OCI-LY7 (cell line): ENCODE measurements around the gene ATAD1. TPM values are rescaled to one million over a fixed set of nuclear protein-coding genes. Genes with fewer than 3 reads are reported as not detected.

ENCODE experiments used
- BruUV-seq: library from RNA; stranded (reverse); fragments of 400-500 nt; replicated peaks from 2 replicates; lab custom pipeline; 2021; lab: Mats Ljungman, UMichigan
- CTCF ChIA-PET: fragments of 300-600 bp; sonication (Branson Sonifier 250); formaldehyde crosslinking; loops from one replicate; lab custom pipeline; 2022; ENCODE audit warnings: antibody characterized with exemption; ENCODE audit not compliant: unreplicated experiment; lab: Charles Lee
- POLR2A ChIA-PET: fragments of 300-600 bp; sonication (Branson Sonifier 250); formaldehyde crosslinking; loops from one replicate; lab custom pipeline; 2022; ENCODE audit warnings: antibody characterized with exemption; lab: Charles Lee
- DNase-seq: peaks from one replicate; pipeline ENCODE4 v3.0.0-alpha.2; 2015; ENCODE audit warnings: low spot score
- H2AFZ ChIP-seq: fragments of 200-600 bp; sonication (generic), shearing (Covaris generic); 2 replicates; pipeline ENCODE4 v1.6.1; 2014; ENCODE audit warnings: mild to moderate bottlenecking, antibody characterized with exemption, low read length, moderate library complexity
- H3K27ac ChIP-seq: fragments of 200-600 bp; sonication (generic); 2 replicates; pipeline ENCODE4 v1.5.1; 2014; ENCODE audit warnings: mixed run types, low read depth, mild to moderate bottlenecking, moderate library complexity, low read length, inconsistent platforms; ENCODE audit not compliant: poor library complexity, severe bottlenecking
- H3K36me3 ChIP-seq: fragments of 200-600 bp; sonication (generic); 2 replicates; pipeline ENCODE4 v1.6.1; 2014; ENCODE audit warnings: mild to moderate bottlenecking, antibody characterized with exemption, low read length, moderate library complexity, mixed read lengths; ENCODE audit not compliant: insufficient read depth
- H3K4me1 ChIP-seq: fragments of 200-600 bp; sonication (generic); 2 replicates; pipeline ENCODE4 v1.5.1; 2014; ENCODE audit warnings: mild to moderate bottlenecking, low read length; ENCODE audit not compliant: insufficient read depth, poor library complexity, severe bottlenecking
- H3K4me2 ChIP-seq: fragments of 200-600 bp; sonication (generic); 2 replicates; pipeline ENCODE4 v1.6.1; 2014; ENCODE audit warnings: mild to moderate bottlenecking, low read length
- H3K4me3 ChIP-seq: fragments of 200-600 bp; sonication (generic); 2 replicates; pipeline ENCODE4 v1.5.1; 2014; ENCODE audit warnings: mild to moderate bottlenecking, low read depth, low read length; ENCODE audit not compliant: poor library complexity, severe bottlenecking
- H3K79me2 ChIP-seq: fragments of 200-600 bp; sonication (generic); 2 replicates; pipeline ENCODE4 v1.6.1; 2016; ENCODE audit warnings: low read depth, mild to moderate bottlenecking, low read length, moderate library complexity, mixed read lengths; ENCODE audit not compliant: insufficient read depth
- H3K9me2 ChIP-seq: fragments of 200-600 bp; sonication (generic); 2 replicates; pipeline ENCODE4 v1.6.1; 2016; ENCODE audit warnings: mild to moderate bottlenecking, low read length, mixed read lengths; ENCODE audit not compliant: insufficient read depth
- H3K9me3 ChIP-seq: fragments of 200-600 bp; sonication (generic); 2 replicates; pipeline ENCODE4 v1.6.1; 2014; ENCODE audit warnings: mild to moderate bottlenecking, mixed run types, low read length, mixed read lengths
- H4K20me1 ChIP-seq: fragments of 200-600 bp; sonication (generic); 2 replicates; pipeline ENCODE4 v1.6.1; 2014; ENCODE audit warnings: mild to moderate bottlenecking, antibody characterized with exemption, low read length, moderate library complexity, mixed read lengths; ENCODE audit not compliant: insufficient read depth
- EZH2phosphoT487 ChIP-seq: fragments of 200-600 bp; sonication (generic); IDR thresholded peaks from 2 replicates; pipeline ENCODE4 v1.6.1; 2018; ENCODE audit warnings: low read depth, borderline replicate concordance, mild to moderate bottlenecking, mixed run types, antibody characterized with exemption, low read length, moderate library complexity, mixed read lengths
- intact Hi-C: fragments of 100-400 bp; cut with micrococcal nuclease; formaldehyde crosslinking; loops from one replicate; pipeline ENCODE4 v1.10.0; 2022; ENCODE audit not compliant: unreplicated experiment
- small RNA-seq: library from RNA; depleted of rRNA; stranded (forward); fragments of <200 nt; gene quantifications from one replicate; pipeline ENCODE3, GENCODE V24; 2014
- total RNA-seq, 2 experiments: library from RNA; depleted of rRNA in 1 of 2; stranded (reverse); fragments of >200 nt in 1 of 2; shearing (Covaris generic) in 1 of 2; gene quantifications; 2 replicates each; pipeline ENCODE4 v1.2.3, GENCODE V29; 2014 to 2022
- TF ChIP-seq, protein P1 (sequence below): fragments of 200-600 bp; sonication (generic); conservative IDR thresholded peaks from 2 replicates; pipeline ENCODE4 v1.5.1; 2014; ENCODE audit warnings: mild to moderate bottlenecking, antibody characterized with exemption, low read length, moderate library complexity, mixed read lengths

The ATAD1 gene
- total RNA-seq, 2 experiments from 2014 or later = 19.6 to 47.7 TPM

DNA sequence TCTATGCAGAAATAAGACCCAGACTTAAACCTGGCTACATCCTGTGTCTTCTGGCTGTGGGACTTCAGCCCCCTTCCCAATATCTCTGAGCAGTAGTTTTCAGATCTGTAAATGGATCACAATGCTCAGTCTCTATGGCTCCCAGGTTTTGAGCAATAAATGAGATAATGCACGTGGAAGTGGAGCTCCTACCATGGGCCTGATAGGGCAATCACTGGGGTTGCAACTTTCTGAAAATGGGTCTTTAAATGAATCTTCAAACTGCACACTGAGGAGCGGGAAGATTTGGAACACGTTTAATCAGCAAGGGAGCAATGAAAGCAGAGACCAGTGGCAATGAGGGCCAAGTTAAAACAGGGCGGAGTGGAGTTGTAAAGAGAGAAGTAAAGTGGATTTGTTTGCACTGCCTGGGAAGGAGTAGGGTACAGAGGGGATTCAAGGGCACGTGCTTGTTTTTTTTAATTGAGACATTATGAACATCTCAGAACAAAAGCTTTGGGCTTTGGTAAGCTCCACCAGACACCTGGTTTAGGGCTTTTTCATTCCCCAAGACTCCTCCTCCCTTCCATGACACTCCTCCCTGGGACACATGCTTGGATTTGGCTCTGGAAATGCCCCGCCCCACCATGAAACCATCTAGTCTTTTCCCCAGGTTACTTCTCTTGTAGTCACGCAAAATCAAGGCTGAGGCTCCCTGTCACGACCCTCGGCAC is 115.6 kb downstream of the ATAD1 start:
- no TSS peak for BruUV-seq
- no peak overlapping the region for H3K4me3 ChIP-seq
- H3K36me3 ChIP-seq = no peaks in the 10 kb centered on the region
- ChIA-PET CTCF (no interaction called here), POLR2A (interaction anchor here (0.6 to 0.8 kb wide), 3 partner anchors 14 to 77 kb away, joined by 3 to 5 read pairs (median 4); no protein-coding TSS in a partner anchor)
- H3K4me1 ChIP-seq = no peaks in the 10 kb centered on the region
- H2AFZ ChIP-seq = no peak overlapping the region
- no peaks in the 10 kb centered on the region for H3K9me3 ChIP-seq
- H3K9me2 ChIP-seq = no peaks in the 10 kb centered on the region; the same call in 1 of the 2 replicates
- no peaks in the 10 kb centered on the region for H3K79me2 ChIP-seq
- TF ChIP-seq EZH2phosphoT487 = no peak
- TF ChIP-seq, protein P1, sequence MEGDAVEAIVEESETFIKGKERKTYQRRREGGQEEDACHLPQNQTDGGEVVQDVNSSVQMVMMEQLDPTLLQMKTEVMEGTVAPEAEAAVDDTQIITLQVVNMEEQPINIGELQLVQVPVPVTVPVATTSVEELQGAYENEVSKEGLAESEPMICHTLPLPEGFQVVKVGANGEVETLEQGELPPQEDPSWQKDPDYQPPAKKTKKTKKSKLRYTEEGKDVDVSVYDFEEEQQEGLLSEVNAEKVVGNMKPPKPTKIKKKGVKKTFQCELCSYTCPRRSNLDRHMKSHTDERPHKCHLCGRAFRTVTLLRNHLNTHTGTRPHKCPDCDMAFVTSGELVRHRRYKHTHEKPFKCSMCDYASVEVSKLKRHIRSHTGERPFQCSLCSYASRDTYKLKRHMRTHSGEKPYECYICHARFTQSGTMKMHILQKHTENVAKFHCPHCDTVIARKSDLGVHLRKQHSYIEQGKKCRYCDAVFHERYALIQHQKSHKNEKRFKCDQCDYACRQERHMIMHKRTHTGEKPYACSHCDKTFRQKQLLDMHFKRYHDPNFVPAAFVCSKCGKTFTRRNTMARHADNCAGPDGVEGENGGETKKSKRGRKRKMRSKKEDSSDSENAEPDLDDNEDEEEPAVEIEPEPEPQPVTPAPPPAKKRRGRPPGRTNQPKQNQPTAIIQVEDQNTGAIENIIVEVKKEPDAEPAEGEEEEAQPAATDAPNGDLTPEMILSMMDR = no peak
- H4K20me1 ChIP-seq = no peaks in the 10 kb centered on the region
- H3K27ac ChIP-seq = no peak overlapping the region
- H3K4me2 ChIP-seq = no peak overlapping the region
- intact Hi-C loops = no loop called here
- DNase-seq = no peak

Small RNA genes lying within 50 kb of the gene (small RNA-seq; reads per million reads assigned to genes)
- gene RN7SL78P = not detected

Other genes with a start within 250 kb of the ATAD1 start
- 0.03 TPM in 1 of 2 replicates, not detected in the other for gene PAPSS2, start 158.3 kb downstream of the ATAD1 start, total RNA-seq (2014; rRNA removed; shearing (Covaris generic))
- gene PAPSS2, start 158.3 kb downstream of the ATAD1 start, total RNA-seq (2022) = not detected in 2 replicates
- 2.4 and 3.8 TPM in 2 replicates for gene KLLN, start 45.3 kb upstream of the ATAD1 start, total RNA-seq (2014; rRNA removed; shearing (Covaris generic))
- 5.1 and 5.5 TPM in 2 replicates for gene KLLN, start 45.3 kb upstream of the ATAD1 start, total RNA-seq (2022)
- gene PTEN, start 45.4 kb upstream of the ATAD1 start, total RNA-seq (2014; rRNA removed; shearing (Covaris generic)) = 113 and 135 TPM in 2 replicates
- gene PTEN, start 45.4 kb upstream of the ATAD1 start, total RNA-seq (2022) = 173 and 176 TPM in 2 replicates